Stimulated activated CD8-positive, alpha-beta memory T cell treated with anti-CD3 and anti-CD28 coated beads, Interleukin-12 subunit alpha, Interleukin-12 subunit beta, amount 100 ng/mL, for 4 hours (primary cell): ENCODE results near the gene BRAF.
A peak's percentile ranks its signal among the peaks of the same experiment; 100 is the strongest.
"Not testable (repeated sequence)": the region's sequence is repeated elsewhere in the genome, so short reads cannot be mapped to it uniquely, and the experiment has no call there.

Experiments
- DNase-seq: peaks from one replicate; pipeline ENCODE4 v3.0.0-alpha.2; 2020; ENCODE audit warnings: low read depth

BRAF gene

DNA sequence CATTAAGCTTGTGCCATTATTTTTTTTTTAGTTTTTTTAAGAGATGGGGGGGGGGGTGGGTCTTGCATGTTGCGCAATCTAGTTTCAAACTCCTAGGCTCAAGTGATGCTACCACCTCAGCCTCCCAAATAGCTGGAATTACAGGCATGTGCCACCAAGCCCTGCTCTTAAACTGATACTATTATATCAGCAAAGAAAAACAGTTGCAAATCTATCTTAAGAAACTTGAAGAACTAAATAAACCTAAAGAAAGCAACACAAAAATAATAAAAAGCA lies 47.5 kb downstream of the BRAF start:
- DNase-seq = no peak

- DNase-seq = no peak
These were observed 48.0 kb downstream of the BRAF start for GRCh38 chr7:140876519-140877248.

DNA sequence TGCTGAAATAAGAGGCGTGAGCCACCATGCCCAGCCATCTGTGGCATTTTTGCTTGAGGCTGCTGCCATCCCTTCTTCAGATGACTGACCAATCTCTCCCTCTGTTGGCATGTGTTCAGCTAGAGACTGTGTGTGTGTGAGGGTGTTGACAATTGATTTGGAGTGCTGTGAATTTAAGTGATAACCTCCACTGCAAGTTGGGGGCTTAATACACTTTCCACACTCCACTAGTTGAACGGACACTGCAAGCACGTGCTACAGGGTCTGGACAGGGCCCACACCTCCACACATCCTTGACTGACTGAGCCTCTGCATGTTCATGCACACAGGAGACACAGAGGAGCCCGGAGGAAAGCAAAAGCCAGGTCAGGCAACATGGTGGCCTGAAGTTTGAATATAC lies 51.3 kb downstream of the BRAF start:
- DNase-seq = no peak

GRCh38 chr7:140870003-140870402 lies 54.7 kb downstream of the BRAF start:
- DNase-seq = no peak

- no peak for DNase-seq
These were observed 55.3 kb downstream of the BRAF start for GRCh38 chr7:140869430-140869829.

DNA sequence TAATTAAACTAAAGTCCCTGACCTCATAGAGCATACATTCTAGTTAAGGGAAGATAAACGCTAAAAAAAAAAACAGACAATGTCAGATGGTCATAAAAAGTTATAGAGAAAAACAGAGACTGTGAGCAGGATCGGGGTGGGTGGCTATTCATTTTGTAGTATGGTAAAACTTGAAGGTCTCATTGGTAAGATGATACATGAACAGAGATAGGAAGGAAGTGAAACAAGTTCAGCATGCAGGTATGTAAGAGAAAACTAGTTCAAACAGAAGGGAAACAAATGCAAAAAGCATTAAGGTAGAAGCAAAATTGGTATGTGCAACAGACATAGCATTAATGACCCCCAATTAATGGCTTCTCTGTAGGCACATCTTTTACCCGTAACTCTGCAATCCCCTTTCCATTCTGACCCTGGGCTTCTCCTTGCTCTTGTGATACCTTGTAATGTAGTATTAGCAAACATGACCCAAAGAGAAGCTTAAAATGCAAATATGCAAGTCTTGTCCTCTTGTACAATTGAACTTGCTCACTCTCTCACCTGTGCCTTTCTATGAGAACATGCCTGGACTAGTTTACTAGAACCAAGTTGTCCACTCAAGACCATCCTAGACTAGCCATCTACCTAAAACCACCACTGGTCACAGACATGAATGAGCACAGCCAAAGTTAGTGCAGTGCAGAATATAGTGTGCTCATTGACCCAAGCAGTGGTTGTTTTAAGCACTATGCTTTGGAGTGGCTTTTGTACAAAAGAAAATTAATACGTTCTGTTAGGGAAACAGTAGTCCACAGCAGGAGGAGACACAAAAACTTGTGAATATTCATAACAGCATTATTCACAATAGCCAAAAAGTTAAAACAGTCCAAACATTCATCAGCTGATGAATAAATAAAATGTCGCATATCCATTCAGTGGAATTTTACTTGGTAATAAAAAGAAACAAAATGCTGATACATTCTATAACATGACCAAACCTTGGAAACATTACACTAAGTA lies 57.0 kb downstream of the BRAF start:
- no peak for DNase-seq

DNA sequence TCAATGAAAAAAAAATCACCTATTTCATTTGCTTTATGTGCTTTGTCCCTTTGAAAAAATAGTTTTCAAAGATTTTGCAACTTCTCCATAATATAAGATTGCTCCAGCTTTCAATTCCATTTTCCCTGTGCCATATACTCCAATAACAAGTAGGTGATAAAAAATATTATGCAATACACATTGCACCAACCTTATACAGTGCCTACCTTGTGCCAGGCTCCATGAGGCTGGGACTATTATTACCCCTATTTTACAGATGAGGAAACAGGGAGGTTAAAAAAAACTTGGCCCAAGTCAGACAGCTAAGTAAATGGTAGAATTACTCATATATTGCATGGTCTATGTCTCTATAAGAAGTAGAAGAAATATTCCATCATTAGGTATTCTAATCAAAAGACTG lies 57.8 kb downstream of the BRAF start:
- DNase-seq = no peak

DNA sequence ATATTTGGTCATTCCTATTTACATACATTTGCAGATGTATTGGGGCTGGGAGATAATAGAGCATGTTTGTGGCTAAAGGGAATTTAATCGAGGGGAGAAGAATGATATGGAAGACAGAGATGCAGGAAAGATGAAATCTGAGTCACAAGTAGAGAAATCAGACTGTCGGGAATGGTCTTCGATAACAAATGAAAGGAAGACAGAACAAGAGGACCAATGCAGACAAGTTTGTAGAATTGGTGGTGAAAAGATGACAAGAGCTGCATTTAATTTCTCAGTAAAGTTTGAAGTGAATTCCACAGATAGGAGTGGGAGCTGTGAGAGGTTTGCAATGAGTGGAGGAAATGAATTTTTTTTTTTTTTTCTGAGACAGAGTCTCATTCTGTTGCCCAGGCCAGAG lies 60.0 kb downstream of the BRAF start:
- DNase-seq = no peak

GRCh38 chr7:140863867-140864266 lies 60.9 kb downstream of the BRAF start:
- DNase-seq = no peak

- DNase-seq = no peak
These were observed 61.5 kb downstream of the BRAF start for GRCh38 chr7:140863184-140863583.

DNA sequence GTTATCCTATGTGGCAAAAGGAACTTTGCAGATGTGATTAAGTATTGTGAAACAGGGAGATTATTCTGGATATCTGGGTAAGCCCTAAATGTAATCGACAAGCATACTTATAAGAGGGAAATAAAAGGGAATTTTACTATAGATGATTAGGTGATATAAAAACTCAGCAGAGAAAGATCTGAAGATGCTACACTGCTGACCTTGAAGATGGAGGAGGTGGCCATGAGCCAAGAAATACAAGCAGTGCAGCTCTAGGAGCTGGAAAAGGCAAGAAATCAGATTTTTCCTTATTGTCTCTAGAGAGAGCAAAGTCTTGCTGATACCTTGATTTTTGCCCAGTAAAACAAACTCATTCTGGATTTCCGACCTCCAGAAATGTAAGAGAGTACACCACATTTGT lies 67.7 kb downstream of the BRAF start:
- no peak for DNase-seq

GRCh38 chr7:140841166-140841715 lies 83.5 kb downstream of the BRAF start:
- DNase-seq = no peak

- no peak for DNase-seq
These were observed 93.0 kb downstream of the BRAF start for GRCh38 chr7:140831724-140832123.

DNA sequence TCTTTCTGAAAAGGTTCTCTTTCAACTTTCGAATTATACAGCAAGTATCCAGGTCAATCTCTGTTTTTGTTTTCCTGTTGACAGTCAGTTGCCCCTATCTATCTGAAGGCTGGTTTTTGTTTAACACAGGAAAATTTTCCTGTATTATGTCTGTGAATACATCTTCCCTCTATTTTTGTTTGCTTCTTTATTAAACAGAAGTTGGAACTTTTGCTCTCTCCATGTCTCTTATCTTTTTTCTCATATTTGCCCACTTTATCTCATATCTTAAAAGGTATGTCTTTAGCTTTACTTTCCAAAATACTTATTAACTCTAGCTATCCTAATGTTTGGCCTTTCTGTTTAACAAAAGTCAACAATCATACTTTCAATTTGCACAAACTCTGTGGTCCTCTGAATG lies 95.0 kb downstream of the BRAF start:
- no peak for DNase-seq

DNA sequence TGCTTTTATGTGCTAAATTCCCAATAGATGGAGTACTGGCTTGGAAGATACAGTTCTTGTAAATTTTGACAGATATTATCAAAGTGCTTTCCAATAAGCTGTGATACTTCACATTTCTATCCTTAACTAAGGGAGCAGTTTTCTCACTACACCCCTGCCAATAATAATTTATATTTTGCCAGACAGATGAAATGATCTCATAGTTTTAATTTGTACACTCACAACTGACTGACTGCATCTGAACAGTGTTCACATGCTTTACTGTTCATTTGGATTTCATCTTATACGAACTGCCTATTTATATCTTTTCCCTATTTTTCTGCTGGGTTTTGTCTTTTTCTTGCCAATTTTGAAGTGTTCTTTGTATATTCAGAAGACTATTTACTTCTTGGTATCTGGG lies 96.0 kb downstream of the BRAF start:
- DNase-seq = no peak

DNA sequence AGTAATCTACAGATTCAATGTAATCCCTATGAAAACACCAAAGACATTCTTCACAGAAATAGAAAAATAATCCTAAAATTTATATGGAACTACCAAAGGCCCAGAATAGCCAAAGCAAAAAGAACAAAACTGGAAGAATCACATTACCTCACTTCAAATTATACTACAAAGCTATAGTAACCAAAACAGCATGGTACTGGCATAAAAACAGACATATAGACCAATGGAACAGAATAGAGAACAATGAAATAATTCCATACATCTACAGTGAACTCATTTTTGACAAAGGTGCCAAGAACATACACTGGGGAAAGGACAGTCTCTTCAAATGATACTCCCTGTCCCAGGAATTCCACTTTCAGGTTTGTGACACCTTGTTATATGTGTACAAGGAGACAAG lies 107.3 kb downstream of the BRAF start:
- DNase-seq = not testable (repeated sequence)

GRCh38 chr7:140810830-140811556 lies 113.7 kb downstream of the BRAF start:
- peak; percentile 3 for DNase-seq

DNA sequence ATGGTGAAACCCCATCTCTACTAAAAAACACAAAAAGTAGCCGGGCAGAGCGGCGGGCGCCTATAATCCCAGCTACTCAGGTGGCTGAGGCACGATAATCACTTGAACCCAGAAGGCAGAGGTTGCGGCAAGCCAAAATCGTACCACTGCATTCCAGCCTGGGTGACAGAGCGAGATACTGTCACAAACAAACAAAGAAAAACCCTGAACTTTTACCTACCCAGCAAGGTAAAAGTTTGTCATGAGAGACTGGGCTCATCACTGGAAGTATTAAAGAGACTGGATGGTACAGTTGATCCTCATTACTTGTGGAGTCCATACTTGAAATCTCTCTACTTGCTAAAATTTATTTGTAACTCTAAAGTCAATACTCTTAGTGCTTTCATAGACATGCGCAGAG lies 114.3 kb downstream of the BRAF start:
- no peak for DNase-seq

DNA sequence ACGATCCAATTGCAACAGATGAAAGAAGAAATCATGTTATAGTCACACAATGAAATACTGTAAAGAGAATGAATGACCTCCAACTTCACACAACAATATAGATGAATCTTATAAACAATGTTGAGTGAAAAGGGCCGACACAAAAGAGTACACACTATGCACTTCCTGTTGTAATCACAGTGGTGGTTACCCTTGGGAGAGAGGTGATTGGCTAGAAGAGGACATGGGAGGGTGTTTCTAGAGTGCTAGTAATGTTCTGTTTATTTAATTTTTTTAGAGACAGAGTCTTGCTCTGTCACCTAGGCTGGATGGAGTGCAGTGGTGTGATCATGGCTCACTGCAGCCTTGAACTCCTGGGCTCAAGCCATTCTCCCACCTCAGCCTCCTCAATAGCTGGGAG lies 145.8 kb downstream of the BRAF start:
- DNase-seq = no peak

- no peak for DNase-seq
These were observed 146.2 kb downstream of the BRAF start for GRCh38 chr7:140778568-140778967.

GRCh38 chr7:140774371-140774770 lies 150.4 kb downstream of the BRAF start:
- DNase-seq = no peak

DNA sequence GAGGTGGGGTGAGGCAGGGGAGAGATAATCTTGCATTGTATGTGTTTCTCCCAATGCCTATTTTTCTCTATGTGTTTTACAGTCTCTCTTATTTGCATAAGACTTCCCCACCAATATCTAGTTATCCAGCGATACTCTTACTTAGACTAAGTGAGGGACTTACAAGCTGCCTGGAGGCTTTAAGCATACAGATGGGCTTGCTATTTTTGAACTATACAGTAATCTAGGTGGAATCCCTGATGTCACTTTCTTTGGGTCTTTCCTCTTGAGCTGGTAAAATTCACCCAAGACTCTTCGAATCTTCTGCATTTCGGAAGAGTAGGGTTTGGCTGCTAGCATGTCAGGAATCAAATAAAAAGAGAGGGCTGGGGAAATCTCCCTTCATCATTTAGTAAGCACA lies 151.6 kb downstream of the BRAF start:
- no peak for DNase-seq

DNA sequence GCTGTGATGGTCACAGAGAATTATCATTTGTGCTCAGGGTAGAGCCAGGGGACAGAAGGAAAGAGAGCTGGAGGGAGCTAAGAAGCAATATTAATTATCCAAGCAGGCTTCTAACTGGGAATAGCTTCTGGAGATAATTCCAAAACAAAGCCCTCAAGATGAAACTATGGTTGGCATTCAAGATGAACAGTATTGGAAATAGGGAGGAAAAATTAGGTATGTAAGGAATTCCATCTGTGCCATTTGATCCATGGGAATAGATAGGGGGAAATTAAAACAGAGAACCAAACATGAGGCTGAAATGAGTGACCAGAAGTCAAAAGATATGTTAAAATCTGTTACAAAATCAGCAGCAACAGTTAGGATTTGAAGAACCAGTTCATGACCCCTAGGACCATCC lies 152.9 kb downstream of the BRAF start:
- DNase-seq = no peak
